AG10803 (cell line): ENCODE measurements around the gene SUPT6H.
A peak's percentile ranks its signal among the peaks of the same experiment; 100 is the strongest.
"Not testable (repeated sequence)": the region's sequence is repeated elsewhere in the genome, so short reads cannot be mapped to it uniquely, and the experiment has no call there.

Experiments used
- DNase-seq: peaks from one replicate; pipeline ENCODE4 v3.0.0; 2010; ENCODE audit warnings: low read depth
- H3K4me3 ChIP-seq: 2 replicates; pipeline ENCODE4 v1.5.1; 2011; ENCODE audit warnings: mild to moderate bottlenecking, low read length, control low read depth
- CTCF ChIP-seq: conservative IDR thresholded peaks from 2 replicates; pipeline ENCODE4 v1.5.1; 2011; ENCODE audit warnings: mild to moderate bottlenecking, low read length, control low read depth, inconsistent platforms

The SUPT6H gene

DNA sequence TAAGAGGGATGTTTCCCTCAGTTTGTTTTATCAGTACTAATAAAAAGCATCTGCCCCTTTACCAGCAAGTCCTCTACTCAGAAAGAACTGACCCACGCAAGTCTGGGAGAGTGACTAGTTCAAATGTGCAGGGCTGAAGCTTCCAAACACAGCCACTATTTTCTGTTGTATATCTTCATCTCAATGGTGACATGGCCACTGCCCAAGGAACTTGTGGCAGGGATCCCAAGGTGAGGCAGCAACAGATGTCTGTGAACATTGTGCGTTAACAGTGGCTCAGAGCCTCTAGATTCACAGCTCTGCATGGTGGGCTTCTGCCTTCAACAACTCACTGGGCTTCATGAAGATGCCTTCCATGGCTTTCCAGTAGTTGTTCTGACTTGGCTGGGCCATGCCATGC is 13.3 kb upstream of the SUPT6H start:
- no peak for DNase-seq
- no peak for TF ChIP-seq CTCF
- H3K4me3 ChIP-seq = no peak overlapping the region

DNA sequence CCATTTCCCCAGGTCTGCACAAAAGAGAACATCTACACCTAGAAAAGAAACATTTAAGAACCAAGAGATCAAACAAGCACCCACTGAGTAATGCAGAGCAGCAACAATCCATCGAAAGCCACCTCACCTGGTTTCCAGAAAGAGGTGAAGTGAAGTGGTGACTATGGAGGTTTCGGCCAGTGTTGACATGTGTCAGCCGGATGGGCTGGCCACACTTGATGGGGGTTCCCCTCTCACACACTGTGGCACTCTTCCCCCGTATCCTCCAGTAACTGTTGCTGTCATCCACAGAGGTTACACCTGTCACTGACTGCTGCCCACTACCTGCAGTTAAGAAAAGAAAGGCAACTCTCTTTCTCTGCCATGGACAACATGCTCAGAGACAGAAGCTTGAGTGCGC is 6.8 kb upstream of the SUPT6H start:
- no peak for DNase-seq
- TF ChIP-seq CTCF = no peak
- H3K4me3 ChIP-seq = no peak overlapping the region

DNA sequence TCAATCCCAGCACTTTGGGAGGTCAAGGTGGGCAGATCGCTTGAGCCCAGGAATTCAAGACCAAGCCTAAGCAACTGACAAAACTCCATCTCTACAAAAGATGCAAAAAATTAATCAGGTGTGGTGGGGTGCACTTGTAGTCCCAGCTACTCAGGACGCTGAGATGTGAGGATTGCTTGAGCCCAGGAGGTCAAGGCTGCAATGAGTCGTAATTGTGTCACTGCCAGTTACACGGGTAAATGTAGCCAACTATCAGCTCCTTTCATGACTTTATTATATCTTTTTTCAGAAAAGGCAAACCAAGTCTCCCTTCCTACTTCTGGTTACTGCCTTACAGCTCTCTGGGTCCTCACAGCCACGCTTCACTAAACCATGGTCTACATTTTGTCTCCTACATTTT is 4.2 kb upstream of the SUPT6H start:
- TF ChIP-seq CTCF = no peak
- DNase-seq = no peak
- H3K4me3 ChIP-seq = no peak overlapping the region

DNA sequence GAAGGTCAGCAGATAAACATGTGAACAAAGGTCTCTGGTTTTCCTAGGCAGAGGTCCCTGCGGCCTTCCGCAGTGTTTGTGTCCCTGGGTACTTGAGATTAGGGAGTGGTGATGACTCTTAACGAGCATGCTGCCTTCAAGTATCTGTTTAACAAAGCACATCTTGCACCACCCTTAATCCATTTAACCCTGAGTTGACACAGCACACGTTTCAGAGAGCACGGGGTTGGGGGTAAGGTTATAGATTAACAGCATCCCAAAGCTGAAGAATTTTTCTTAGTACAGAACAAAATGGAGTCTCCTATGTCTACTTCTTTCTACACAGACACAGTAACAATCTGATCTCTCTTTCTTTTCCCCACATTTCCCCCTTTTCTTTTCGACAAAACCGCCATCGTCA is 3.7 kb upstream of the SUPT6H start:
- not testable (repeated sequence) for DNase-seq, H3K4me3 ChIP-seq

DNA sequence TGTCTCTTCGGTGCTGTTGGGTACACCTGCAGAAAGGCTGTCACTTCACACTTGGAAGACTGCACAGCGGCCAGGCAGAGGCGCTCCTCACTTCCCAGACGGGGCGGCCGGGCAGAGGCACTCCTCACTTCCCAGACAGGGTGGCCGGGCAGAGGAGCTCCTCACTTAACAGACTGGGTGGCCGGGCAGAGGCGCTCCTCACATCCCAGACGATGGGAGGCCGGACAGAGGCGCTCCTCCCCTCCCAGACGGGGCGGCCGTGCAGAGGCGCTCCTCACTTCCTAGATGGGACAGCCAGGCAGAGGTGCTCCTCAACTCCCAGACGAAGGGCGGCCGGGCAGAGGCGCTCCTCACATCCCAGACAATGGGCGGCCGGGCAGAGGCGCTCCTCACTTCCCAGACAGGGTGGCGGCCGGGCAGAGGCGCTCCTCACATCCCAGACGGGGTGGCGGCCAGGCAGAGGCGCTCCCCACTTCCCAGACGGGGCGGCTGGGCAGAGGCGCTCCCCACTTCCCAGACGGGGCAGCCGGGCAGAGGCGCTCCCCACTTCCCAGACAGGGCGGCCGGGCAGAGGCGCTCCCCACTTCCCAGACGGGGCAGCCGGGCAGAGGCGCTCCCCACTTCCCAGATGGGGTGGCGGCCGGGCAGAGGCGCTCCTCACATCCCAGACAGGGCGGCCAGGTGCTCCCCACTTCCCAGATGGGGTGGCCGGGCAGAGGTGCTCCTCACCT is 3.1 kb upstream of the SUPT6H start:
- not testable (repeated sequence) for H3K4me3 ChIP-seq, DNase-seq

DNA sequence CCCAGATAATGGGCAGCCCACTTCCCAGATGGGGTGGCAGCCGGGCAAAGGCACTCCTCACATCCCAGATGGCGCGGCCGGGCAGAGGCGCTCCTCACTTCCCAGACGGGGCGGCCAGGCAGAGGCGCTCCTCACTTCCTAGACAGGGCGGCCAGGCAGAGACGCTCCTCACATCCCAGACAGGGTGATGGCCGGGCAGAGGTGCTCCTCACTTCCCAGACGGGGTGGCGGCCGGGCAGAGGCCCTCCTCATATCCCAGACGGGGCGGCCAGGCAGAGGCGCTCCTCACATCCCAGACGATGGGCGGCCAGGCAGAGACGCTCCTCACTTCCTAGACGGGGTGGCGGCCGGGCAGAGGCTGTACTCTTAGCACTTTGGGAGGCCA is 2.5 kb upstream of the SUPT6H start:
- not testable (repeated sequence) for DNase-seq, H3K4me3 ChIP-seq

DNA sequence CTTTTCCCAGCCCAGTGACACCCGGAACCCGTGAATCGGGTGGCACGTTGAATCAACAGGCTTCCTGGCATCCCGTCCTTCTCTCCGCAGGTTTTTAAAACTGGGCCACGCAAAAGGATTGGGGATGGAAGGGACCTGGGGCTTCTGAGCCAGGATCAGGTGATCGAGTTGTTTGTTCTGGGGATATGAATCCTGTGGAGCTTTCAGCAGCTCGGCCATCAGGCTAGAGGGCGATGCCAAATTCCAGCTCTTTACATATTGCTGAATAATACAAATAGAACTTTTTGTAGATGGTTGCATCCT is 473 bp downstream of the SUPT6H start:
- no peak for TF ChIP-seq CTCF
- DNase-seq = no peak

GRCh38 chr17:28663723-28664122 is 1.7 kb downstream of the SUPT6H start:
- H3K4me3 ChIP-seq = peak overlapping the region; percentile 98; the same call in 1 of the 2 replicates
- no peak for TF ChIP-seq CTCF
- no peak for DNase-seq

More for the DNA sequence above, 473 bp downstream of the SUPT6H start:
- H3K4me3 ChIP-seq = peak overlapping the region; percentile 98

DNA sequence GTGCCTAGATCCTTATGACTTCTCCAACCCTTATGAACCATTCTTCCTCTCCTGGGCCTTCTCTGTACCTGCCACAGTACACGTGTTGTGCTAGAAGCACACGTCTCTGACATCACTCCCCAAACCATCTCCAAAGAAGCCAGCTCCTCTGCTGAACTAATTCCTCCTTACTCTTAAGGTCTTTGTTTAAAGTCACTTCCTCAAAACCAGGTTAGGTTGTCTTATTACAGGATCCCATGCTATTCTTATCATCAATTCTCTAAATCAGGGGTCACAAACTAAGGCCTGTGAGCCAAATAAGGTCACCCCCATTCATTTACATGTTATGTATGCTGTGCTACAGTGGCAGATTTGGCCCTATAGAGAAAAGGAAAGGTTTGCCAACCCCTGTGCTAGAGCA is 4.0 kb downstream of the SUPT6H start:
- no peak for DNase-seq
- no peak overlapping the region for H3K4me3 ChIP-seq
- TF ChIP-seq CTCF = no peak
